ENCODE results near the gene LGR5. TPM values are rescaled to one million over a fixed set of nuclear protein-coding genes. Genes with fewer than 3 reads are reported as not detected.

LGR5 gene
- polyA plus RNA-seq, 1 donor: 2.4 TPM

DNA sequence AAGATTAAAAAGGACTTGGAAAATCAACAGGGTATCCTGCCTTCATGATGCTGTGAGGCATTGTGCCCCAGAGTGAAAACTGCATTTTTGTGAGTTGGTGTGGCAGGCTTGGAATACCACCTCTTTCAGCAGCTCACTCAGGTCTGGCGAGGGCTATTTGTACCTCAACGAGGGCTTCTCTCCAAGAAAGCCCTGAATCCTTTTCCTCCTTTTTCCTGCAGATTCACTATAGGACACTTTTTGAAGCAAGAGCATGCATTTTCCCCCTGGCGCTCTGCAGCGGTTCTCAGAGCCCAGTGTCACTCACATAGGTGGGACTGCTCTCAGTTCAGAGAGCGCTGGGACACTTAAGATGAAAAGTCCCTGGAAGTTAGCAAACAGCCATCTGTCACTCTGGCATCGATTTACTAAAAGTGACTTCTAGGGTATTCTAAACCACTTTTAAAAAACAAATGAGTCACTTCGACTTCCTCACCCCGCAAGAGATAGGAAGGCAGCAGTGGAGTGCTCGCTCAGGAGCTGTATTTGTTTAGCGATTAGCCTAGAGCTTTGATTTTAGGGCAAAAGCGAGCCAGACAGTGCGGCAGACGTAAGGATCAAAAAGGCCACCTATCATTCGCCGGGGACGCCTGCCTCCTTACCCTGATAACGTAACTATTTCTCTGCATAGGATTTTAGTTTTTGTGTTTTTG is 782 bp upstream of the LGR5 start:
- no peak for DNase-seq

DNA sequence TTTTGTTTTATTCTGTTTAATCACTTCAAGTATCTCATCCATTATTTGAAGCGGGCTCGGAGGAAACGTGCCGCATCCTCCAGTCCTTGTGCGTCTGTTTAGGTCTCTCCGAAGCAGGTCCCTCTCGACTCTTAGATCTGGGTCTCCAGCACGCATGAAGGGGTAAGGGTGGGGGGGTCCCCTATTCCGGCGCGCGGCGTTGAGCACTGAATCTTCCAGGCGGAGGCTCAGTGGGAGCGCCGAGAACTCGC is 311 bp upstream of the LGR5 start:
- DNase-seq: no peak

DNA sequence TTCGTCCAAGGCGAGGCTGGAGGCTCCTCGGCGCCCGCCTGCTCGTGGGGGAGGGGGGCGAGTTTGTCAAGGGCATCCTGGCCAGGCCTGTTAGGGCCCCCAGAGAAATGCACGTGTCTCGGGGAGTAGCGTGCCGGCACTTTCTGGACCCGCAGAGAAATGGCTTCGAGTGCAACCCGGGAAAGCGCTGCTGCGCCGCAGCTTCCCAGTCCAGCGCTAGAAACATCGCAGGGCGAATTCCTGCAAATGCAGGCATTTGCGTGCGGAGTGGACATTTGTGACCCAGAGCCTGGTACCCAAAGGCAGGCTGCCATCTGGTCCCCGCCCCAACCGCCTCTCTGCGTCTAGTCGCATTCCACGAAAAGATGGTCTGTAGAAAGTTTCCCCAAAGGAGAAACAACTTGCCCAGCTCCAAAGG is 756 bp downstream of the LGR5 start:
- DNase-seq: no peak

DNA sequence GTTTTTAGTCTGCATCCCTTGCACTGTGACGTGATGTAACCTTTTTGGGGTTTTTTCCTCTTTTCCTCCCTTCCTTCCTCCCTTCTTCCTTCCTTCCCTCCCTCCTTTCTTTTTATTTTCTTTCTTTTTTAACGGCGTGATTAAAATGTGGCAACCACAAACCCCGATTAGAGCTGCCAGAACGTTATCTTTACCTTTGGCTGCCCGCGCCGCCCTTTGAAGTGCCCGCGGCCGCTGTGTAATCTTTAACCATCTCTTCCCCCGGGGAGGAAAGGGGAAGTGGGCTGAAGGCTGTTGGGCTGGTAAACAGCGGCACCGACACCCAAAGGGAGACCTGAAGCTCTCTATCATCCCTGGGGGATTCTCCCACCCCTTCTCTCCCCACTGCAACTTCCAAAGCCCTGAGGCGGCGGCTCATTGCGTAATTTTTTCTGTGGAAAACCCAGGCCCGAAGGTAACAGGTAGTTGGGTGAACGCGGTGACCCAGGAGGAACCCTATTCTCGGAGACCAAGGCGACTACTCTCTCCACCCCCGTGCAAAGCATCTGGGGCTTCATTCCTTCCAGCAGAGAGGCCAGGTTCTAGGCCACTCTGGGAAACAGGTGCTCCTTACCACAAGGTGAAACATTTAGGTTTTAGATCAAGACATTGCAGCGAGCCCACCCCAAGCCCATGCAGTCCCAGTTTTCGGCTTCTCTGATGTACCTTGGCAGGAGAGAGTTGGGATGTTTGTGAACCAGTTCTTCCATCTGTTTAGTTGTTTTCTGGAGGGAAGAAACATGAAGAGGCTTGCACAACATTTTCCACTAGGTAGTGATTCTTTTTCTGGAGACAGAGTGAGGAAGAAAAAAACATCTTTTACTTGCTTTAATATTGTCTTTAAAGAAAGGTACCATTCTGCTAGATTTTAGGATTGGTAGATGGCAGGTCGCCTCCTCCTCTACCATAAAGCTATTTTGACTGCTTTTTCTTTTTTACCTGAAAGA is 1.5 kb downstream of the LGR5 start:
- DNase-seq: no peak

DNA sequence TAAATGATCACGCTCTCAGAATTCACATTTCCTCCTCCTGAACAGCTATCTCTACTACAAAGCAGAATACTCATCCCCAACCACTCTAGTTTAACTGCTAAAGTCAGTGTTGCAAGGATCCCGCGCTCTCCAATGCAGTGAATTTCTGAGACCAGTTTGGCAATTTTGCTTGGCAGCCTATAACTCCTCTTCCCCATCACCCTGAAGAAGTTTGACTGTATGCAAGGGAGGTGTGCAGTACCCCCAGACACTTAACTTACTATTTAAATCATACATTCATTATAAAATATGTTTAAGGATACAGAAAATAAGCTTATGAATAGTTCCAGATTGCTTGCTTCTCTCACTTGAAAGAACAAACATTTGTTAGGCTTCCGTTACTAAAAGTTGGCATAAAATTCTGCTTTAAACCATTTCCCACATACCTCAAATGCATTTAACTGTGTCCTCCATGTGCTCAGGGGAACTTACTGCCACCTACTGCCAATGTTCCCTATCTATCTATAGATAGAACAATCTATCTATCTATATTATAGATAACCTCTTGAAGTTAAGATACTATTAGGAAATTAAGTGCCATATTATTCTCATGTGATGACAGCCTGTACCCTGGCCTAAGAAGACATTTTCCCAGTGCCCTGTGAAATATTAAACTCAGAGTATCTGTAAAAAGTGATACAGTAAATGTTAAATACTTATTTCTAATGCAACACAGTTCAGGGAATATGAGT is 2.4 kb downstream of the LGR5 start:
- no peak for DNase-seq

DNA sequence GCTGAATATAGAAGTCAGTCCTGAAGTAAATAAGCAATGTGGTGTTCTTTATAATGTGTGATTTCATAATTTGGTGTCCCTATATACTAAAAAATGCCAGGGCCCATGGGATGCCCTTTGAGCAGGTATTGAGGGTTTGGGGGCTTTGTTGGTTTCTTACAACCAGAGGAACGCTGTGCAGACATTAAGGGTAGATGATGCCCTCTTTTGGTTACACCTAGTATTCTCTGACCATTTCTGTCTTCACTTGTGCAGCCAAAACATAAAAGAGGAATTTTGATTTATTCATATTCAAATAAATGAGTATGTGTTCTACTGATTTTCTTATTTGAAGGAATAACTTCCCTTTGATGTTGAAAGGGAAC is 3.0 kb downstream of the LGR5 start:
- no peak for DNase-seq

DNA sequence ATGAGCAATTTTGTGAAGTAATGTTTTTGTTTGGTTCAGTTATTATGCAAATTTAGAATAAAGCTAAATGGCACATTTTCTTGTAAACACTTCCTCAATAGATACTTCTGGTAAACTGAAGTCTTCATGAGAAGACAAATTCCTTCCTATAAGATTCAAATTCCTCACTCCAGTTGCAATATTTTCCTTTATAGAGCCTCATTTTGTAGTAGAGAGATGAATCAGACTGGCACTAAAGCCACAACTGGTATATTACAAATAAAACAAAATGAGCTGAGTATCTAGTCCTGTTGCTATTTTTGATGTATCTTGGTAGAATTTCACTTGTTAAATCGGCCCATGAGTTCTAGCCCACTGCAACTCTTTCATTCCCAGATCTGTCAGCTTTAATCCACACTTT is 5.5 kb downstream of the LGR5 start:
- DNase-seq: no peak

DNA sequence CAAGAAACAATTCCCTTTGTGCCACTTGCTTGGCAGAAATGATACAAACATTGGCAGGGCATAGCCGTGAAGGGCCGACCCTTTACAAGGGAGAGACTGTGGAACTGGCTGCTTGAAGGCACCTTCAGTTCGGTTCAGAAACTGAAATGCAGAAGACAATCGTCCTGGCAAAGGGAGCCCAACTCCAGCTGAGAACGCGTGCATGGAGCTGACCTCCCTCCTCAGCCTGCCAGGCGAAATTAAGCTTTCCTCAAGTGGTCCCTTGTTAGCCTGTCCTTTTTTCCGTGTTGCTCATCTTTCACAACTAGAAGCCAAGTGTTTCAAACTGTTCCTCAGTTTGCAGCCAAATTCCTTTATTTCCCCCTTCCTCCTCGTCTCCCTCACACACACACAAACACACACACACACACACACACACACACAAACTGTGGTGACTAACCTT is 8.1 kb downstream of the LGR5 start:
- no peak for DNase-seq

DNA sequence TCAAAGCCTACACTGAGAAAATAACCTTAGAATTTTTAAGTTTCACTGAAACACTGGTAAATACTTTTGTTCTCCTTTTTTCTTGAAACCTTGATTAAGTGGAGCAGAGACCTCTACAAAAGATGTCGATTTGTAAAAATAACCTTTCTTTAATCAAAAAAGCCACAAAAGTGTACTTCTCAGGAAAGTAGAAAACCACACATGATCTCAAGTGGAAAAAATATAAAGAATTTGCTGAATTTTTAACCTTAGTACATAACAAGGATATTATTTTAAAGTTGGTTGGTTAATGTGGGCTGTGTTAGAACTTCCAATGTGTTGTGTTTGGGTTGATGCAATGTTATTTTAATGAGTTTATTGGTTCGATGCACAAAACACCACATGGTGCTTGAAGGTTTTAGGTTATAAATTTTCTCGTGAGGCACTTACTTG is 8.6 kb downstream of the LGR5 start:
- no peak for DNase-seq

DNA sequence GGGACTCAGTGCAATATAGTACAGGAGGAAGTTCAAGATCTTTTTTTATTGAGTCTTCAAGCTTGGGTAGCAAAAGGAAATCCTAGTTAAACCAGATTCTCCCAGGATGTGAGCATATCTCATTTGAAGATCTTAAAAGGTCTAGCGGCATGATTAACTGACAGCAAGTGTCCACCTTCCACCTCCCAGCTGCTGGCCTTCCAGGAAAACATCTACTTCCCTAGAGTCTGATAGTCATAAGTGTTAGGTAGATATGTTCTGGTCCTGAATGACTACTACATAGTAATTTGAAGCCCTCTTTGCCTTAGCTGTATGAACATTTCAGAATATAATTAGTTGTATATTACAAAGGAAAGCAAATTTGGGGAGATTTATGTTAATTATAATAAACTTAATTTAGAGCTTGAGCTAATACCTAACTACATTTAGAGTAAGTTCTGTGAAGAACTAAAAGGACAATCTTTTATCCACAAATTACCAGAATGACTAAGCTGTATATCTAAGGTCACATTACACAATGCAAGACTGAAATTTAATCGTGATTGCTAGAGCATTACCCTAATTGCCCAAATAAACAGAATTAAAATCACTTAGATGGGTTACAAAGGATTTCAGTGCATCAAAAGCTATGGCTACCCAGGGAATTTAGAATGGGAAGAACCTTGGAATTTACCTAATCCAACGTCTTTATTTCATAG is 9.9 kb downstream of the LGR5 start:
- no peak for DNase-seq

DNA sequence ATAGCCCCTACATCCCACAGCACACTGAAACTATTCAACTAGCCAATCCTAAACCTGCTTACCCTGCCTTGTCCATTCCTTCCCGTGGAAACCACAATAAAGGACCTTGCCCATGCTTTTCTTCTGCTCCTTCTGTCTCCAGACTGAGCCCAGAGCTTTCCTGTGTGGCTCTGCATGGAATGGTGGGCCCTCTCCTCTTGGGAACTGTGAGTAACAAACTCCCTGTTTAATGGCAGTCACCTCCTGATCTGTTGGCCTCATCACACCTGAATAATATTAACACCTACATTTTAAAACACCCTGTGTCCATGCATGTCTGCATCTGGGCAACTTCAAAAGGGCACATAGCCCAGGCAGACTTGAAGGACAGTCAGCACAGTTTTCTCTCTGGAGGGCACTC is 12.4 kb downstream of the LGR5 start:
- DNase-seq: no peak

DNA sequence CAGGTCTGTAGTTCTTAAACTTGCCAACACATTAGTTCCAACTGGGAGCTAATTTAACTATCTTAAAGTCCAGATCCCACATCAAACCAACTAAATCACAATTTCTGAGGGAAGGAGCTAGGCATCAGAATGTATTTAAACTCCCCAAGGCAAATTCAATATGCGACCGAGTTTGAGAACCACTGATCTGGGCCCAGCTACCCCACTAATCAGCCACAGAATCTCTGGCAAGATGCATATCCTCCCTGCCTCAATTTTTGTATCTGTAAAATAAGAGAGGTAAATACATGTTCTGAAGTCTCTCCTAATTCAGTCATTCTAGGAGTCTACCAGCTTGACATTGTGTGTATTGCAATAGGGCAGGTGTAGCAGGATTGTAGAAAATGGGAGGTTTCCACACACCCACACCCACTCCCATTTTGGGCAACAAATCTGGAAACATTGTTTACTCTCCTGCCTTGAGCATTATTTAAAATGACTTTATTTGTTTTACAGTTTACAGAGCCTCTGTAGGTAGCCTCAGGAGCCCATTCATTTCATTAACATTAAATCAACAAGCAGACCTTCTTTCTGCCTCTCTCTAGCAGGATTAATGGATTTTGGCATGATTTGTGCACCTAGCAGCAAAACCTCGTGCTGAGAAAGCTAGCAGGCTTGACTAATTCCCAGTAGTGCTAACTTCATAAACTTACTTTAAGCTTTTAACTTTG is 15.6 kb downstream of the LGR5 start:
- DNase-seq: no peak

DNA sequence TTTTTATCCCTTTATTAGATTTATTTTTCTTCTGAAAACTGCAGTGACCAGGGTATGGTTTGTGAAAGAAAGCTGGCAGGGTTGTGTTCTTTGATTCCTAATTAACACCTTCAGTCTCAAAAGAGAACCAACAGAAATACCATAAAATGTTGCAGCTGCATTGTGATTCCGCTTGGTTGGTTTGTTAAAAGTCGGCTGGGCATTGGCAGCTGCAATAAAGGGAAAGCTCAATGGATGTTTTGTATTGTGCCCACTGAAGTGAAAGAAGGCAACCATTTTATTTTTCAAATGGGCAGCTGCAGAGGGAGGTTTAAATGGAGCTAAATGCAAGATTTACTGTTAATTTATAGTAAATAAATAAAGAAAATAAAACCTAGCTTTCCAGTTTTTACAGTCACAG is 16.7 kb downstream of the LGR5 start:
- DNase-seq: no peak

DNA sequence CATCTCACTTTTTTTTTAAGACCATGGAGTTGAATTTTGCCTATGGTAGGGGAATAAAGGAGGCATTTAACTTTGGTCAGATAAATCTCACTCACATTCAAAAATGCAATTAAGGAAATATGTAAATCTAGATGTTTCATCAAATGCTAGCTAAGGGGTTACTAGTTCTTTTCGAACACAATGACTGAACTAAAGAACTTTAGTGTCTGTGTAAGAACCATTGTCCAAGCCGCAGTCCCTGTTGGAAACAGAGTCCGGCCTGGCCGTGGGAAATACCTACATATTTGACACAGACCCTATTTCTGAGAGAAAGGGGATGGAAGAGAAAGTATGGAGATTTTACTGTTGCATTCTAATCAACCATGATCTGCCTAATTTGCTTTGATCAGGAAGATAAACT is 17.4 kb downstream of the LGR5 start:
- no peak for DNase-seq

DNA sequence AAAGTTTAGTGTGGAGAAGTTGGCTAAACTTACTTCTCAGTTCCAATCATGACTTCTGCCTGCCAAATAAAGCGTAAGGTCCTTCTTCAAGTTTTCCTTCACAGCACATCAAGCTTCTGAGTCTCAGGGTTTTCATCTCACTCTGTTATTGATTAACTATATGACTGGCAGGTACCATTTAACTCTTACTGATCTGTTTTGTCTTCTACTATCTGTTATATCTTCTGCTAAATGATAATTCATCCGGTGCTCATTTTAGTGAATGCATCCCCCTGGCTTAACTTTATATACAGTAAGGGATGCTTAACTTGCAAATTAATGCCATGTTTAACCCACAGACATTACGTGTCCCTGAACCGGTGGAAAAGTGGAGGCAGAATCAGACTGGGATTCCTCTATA is 20.7 kb downstream of the LGR5 start:
- no peak for DNase-seq

DNA sequence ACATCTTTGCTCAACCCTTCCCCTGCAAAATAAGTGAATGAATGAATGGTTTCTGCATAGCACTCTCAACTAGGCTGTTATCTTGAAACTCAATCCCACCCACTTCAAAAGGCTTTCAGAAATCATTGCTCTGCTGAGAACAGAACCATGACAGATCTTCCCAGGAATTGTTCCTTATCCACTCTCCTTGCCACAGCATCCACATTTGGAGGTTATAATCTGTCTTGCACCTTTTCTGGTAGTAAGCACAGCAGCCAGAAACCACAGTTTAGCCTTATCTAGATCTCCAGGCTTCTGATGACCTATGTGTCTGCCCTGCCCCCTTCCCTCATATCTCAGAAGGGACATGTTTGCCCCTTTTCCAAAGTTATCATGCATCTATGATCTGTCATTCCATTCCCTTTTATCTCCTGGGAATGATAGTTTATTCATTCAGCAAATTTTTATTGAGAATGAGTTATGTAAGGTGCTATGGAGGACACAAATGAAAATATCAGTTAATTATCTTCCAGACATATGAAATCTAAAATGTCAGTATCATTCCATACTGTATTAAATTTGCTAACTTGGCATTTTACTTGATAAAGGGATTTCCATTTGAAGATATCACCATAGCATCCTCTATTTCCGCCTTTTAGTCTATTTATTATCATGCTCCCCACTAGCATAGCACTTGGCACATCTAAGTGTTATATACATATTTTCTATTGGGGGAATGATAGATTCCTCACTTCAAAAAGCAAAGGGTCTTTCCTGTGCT is 21.4 kb downstream of the LGR5 start:
- no peak for DNase-seq

DNA sequence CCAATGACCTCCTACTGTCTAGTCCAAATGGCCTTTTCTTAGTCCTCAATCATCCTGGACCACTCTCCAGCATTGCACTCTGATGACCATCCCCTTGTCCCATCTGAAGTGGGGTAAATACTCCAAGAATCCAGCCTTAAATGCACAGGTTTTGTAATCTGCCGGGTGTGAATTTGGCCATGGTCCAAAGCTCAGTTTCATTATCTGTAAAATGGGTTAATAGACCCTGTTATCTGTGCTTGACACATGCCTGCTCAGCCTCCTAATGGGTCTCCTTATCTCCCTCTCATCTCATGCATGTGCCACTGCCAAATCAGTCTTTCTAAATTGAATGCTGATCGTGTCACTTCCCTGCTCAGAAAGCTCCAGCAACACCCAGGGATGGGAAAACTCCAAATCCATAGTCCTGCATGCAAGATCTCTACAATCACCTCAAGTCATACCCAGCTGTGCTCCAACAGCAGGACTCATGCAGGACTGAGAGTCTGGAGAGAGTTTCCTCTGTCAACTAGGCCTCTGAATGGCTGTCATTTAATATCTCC is 22.3 kb downstream of the LGR5 start:
- DNase-seq: no peak

DNA sequence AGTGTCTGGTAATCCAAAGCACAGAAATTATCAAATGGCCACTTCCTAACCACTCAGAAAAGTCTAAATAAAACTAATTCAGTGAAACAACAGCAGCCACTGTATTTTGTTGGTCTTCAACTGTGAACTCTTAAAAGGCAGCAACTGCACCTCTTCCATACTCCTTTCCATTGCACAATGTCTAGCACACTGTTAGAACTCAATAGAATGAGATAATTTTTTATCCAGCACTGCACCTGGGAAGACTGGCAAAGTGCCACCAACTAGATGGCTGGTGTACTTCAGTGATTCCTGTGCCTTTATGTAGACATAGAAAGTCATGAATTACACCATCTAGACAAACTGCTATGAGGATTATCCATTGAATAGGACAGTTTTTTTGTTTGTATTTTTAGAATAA is 26.2 kb downstream of the LGR5 start:
- DNase-seq: no peak

DNA sequence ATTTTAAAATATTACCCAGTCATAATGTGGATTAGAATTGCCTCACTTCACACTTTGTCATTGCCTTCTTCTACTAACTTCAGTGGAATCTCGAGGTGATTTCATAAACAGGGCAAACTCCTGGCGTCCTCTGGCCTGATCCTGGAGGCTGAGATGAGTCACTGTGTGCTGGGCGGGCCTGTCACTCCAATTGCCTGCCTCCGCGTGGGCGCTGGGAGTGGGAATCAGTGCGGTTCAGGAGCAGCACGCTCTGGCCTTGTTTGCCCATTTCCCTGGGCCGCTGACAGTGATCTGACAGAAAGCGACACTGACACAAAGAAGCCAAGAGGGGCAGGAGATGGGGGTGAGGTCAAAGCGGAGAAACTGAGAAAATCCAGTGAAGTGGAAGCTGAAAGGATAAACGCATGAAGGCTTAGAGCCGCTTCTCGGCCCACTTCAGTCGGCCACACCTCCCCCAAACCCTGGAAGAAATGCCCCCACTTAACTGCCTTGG is 29.7 kb downstream of the LGR5 start:
- DNase-seq: no peak

DNA sequence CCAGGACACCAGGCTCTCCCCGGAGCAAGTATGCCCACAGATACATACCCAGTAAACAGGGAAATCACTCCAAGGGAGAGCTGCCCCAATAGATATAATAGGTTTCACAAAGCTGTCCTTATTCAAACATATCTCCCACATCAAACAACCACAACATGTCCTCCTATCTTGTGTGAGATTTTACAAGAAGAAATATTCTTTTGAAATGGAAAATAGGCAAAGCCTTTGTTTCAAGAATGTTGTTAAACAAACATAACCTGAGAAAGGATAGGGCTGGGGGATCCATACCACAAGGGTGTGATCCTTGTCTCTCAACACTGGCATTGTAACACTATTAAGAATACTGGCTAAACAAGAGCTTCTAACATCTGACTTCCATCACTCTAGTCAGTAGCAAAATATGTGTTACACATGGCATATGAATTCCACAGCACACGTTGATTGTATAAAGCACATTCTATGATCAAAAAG is 32.9 kb downstream of the LGR5 start:
- no peak for DNase-seq

DNA sequence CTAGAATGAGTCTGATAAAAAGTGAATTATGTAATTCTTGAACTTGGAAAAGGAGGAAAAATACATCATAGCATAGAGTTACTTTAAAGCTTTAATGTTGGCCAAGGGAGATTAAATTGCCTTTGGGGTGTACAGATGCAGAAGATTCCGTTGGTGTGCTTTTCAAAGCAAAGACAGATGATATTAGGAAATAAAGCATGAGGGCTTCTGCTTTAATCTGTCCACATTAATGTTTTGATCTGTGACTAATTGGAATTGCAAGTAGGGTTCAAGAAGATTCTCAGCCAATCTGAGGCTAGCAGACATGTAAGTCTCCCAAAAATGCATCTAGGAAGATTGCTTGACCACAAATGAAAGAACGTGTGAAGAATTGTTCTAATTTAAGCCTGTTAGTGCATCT is 35.2 kb downstream of the LGR5 start:
- DNase-seq: no peak

Data from hindlimb muscle (tissue), 1 donor.